ENCODE measurements around the gene LAMB4. TPM values are rescaled to one million over a fixed set of nuclear protein-coding genes. Genes with fewer than 3 reads are reported as not detected.

The LAMB4 gene
- total RNA-seq, 2 experiments from 2014 or later: not detected

DNA sequence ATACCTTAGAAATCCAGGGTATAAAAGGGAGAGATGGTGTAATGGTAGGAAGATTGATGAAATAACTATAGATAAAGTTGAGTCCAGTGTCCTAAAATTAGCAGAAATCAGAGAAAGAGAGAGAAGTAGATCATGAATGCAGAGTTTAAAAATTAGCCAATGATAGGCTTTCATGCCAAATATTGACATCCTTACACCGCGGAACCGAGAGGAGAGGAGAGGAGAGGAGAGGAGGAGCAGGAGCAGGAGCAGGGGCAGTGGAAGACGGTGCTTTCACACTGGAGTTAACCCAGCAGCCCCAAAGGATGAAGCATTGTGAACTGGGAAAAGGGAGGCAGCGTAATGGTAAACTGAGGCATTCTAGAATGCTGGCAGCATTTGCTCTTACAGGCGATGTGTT is 34.2 kb upstream of the LAMB4 start:
- no peaks in the 10 kb centered on the region for H3K9me3 ChIP-seq (ENCODE audit: low read length)
- H2AFZ ChIP-seq (ENCODE audit: low read length): no peak overlapping the region
- no peak for TF ChIP-seq EZH2phosphoT487 (IDR thresholded peaks at IDR 0.05; ENCODE audit: borderline replicate concordance, low read depth, low read length)
- TF ChIP-seq, protein P1, sequence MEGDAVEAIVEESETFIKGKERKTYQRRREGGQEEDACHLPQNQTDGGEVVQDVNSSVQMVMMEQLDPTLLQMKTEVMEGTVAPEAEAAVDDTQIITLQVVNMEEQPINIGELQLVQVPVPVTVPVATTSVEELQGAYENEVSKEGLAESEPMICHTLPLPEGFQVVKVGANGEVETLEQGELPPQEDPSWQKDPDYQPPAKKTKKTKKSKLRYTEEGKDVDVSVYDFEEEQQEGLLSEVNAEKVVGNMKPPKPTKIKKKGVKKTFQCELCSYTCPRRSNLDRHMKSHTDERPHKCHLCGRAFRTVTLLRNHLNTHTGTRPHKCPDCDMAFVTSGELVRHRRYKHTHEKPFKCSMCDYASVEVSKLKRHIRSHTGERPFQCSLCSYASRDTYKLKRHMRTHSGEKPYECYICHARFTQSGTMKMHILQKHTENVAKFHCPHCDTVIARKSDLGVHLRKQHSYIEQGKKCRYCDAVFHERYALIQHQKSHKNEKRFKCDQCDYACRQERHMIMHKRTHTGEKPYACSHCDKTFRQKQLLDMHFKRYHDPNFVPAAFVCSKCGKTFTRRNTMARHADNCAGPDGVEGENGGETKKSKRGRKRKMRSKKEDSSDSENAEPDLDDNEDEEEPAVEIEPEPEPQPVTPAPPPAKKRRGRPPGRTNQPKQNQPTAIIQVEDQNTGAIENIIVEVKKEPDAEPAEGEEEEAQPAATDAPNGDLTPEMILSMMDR (conservative IDR thresholded peaks at IDR 0.05; ENCODE audit: low read length): no peak
- H4K20me1 ChIP-seq (ENCODE audit: insufficient read depth, low read length): no peaks in the 10 kb centered on the region
- H3K4me3 ChIP-seq (ENCODE audit: low read depth, low read length, poor library complexity, severe bottlenecking): no peak overlapping the region
- ChIA-PET POLR2A (no interaction called here), CTCF (ENCODE audit: unreplicated experiment) (no interaction called here)
- no TSS peak for BruUV-seq (replicated peaks)
- H3K9me2 ChIP-seq (ENCODE audit: insufficient read depth, low read length): no peaks in the 10 kb centered on the region
- H3K36me3 ChIP-seq (ENCODE audit: insufficient read depth, low read length): no peaks in the 10 kb centered on the region
- H3K27ac ChIP-seq (ENCODE audit: low read depth, low read length, poor library complexity, severe bottlenecking): no peak overlapping the region
- intact Hi-C loops (cut with micrococcal nuclease; ENCODE audit: unreplicated experiment): no loop called here
- DNase-seq (ENCODE audit: low spot score): no peak
- no peak overlapping the region for H3K4me2 ChIP-seq (ENCODE audit: low read length)
- no peaks in the 10 kb centered on the region for H3K4me1 ChIP-seq (ENCODE audit: insufficient read depth, low read length, poor library complexity, severe bottlenecking)
- no peaks in the 10 kb centered on the region for H3K79me2 ChIP-seq (ENCODE audit: insufficient read depth, low read depth, low read length)

DNA sequence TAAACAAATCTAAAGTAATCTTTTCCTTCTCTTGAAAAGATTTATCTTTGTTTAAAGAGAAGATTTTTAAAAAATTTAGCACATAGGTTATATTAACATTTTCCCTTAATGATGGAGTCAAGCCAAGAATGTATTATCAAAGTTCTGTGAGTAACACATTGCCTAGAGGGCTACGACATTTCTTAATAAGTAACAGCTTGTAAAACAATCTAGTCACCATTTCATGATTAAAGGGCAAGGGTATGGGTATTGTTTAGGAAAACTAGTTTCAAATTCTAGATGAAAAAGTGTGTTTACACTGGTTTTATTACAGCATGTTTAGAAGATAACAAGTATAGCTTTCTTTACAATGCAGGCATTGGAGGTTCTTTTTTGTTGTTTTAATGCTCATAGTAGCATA is 28.6 kb upstream of the LAMB4 start:
- POLR2A ChIA-PET: no interaction called here
- CTCF ChIA-PET (ENCODE audit: unreplicated experiment): no interaction called here
- H3K4me1 ChIP-seq (ENCODE audit: insufficient read depth, low read length, poor library complexity, severe bottlenecking): no peaks in the 10 kb centered on the region
- H2AFZ ChIP-seq (ENCODE audit: low read length): no peak overlapping the region
- TF ChIP-seq, protein P1 (conservative IDR thresholded peaks at IDR 0.05; ENCODE audit: low read length): no peak
- no TSS peak for BruUV-seq (replicated peaks)
- no peak overlapping the region for H3K27ac ChIP-seq (ENCODE audit: low read depth, low read length, poor library complexity, severe bottlenecking)
- DNase-seq (ENCODE audit: low spot score): no peak
- no peaks in the 10 kb centered on the region for H3K36me3 ChIP-seq (ENCODE audit: insufficient read depth, low read length)
- no peak overlapping the region for H3K4me2 ChIP-seq (ENCODE audit: low read length)
- H3K79me2 ChIP-seq (ENCODE audit: insufficient read depth, low read depth, low read length): no peaks in the 10 kb centered on the region
- H3K9me3 ChIP-seq (ENCODE audit: low read length): no peaks in the 10 kb centered on the region
- H3K9me2 ChIP-seq (ENCODE audit: insufficient read depth, low read length): no peaks in the 10 kb centered on the region
- H3K4me3 ChIP-seq (ENCODE audit: low read depth, low read length, poor library complexity, severe bottlenecking): no peak overlapping the region
- no peaks in the 10 kb centered on the region for H4K20me1 ChIP-seq (ENCODE audit: insufficient read depth, low read length)
- intact Hi-C loops (cut with micrococcal nuclease; ENCODE audit: unreplicated experiment): no loop called here

DNA sequence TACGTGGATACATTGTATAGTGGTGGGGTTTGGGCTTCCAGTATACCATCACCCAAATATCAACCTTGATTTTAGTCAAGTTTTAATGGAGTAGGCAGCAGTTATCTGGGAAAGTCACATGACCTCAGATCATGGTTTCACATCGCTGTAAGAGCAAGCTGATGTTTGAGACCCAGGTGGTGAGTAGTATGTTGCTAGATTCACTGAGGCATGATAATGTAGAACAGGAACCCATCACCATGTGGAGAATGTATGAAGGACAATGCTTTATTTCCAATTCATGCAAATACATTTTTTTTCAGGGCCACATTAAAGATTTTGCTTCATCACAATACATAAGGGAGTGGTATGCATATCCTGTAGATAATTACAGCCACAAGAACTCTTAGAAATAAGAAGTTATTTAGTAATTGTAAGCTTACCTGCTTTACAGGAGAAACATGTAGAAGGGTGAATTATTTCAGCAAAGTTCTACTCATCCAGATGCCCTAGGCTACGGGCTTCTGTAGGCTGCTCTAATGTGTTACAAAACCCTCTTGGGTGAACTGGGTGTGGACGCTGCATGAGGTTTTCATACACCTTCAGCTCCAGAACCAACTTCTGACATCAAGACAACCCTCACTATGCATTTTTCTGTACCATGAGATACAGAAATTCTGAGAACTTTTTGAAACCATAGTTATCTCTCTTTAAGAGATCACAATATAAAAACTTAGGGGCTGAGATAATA is 27.6 kb upstream of the LAMB4 start:
- no peak overlapping the region for H3K4me2 ChIP-seq (ENCODE audit: low read length)
- intact Hi-C loops (cut with micrococcal nuclease; ENCODE audit: unreplicated experiment): no loop called here
- CTCF ChIA-PET (ENCODE audit: unreplicated experiment): no interaction called here

More for the DNA sequence above, 27.6 kb upstream of the LAMB4 start:
- Histone ChIP-seq H3K4me3 (ENCODE audit: low read depth, low read length, poor library complexity, severe bottlenecking) (no peak overlapping the region), H3K4me1 (ENCODE audit: insufficient read depth, low read length, poor library complexity, severe bottlenecking) (no peaks in the 10 kb centered on the region), H2AFZ (ENCODE audit: low read length) (no peak overlapping the region), H3K79me2 (ENCODE audit: insufficient read depth, low read depth, low read length) (no peaks in the 10 kb centered on the region), H3K36me3 (ENCODE audit: insufficient read depth, low read length) (no peaks in the 10 kb centered on the region), H3K9me3 (ENCODE audit: low read length) (no peaks in the 10 kb centered on the region), H3K9me2 (ENCODE audit: insufficient read depth, low read length) (no peaks in the 10 kb centered on the region), H3K27ac (ENCODE audit: low read depth, low read length, poor library complexity, severe bottlenecking) (no peak overlapping the region), H4K20me1 (ENCODE audit: insufficient read depth, low read length) (no peaks in the 10 kb centered on the region)
- no TSS peak for BruUV-seq (replicated peaks)
- no peak for DNase-seq (ENCODE audit: low spot score)
- TF ChIP-seq, protein P1 (conservative IDR thresholded peaks at IDR 0.05; ENCODE audit: low read length): no peak
- TF ChIP-seq EZH2phosphoT487 (IDR thresholded peaks at IDR 0.05; ENCODE audit: borderline replicate concordance, low read depth, low read length): no peak
- POLR2A ChIA-PET: no interaction called here

All from OCI-LY7 (cell line).